ENCODE data around the gene ETV6.

Gene ETV6

GRCh38 chr12:11657511-11657910 is 8.0 kb downstream of the ETV6 start:
- no peak for DNase-seq (ENCODE audit: low read depth)
- Histone ChIP-seq H3K27me3 (replicated peaks; ENCODE audit: control insufficient read depth, insufficient read depth, low read length) (no peaks in the 10 kb centered on the region), H3K9ac (ENCODE audit: low read length) (no peak overlapping the region), H3K9me3 (ENCODE audit: control insufficient read depth, low read length) (no peaks in the 10 kb centered on the region), H3K36me3 (ENCODE audit: control insufficient read depth, insufficient read depth, low read length, severe bottlenecking) (no peaks in the 10 kb centered on the region), H3K4me1 (ENCODE audit: control insufficient read depth, insufficient read depth, low read length) (peaks cover 30% of the 10 kb centered on the region), H3K4me3 (ENCODE audit: low read length) (no peak overlapping the region)

GRCh38 chr12:11658791-11659190 is 9.3 kb downstream of the ETV6 start:
- H3K9ac ChIP-seq (ENCODE audit: low read length) = no peak overlapping the region
- peak; percentile 77 for DNase-seq (ENCODE audit: low read depth)
- H3K4me1 ChIP-seq (ENCODE audit: control insufficient read depth, insufficient read depth, low read length) = peaks cover 18% of the 10 kb centered on the region
- no peak overlapping the region for H3K4me3 ChIP-seq (ENCODE audit: low read length)
- H3K27me3 ChIP-seq (replicated peaks; ENCODE audit: control insufficient read depth, insufficient read depth, low read length) = no peaks in the 10 kb centered on the region
- H3K36me3 ChIP-seq (ENCODE audit: control insufficient read depth, insufficient read depth, low read length, severe bottlenecking) = no peaks in the 10 kb centered on the region
- no peaks in the 10 kb centered on the region for H3K9me3 ChIP-seq (ENCODE audit: control insufficient read depth, low read length)

- no peak overlapping the region for H3K9ac ChIP-seq (ENCODE audit: low read length)
- H3K36me3 ChIP-seq (ENCODE audit: control insufficient read depth, insufficient read depth, low read length, severe bottlenecking) = no peaks in the 10 kb centered on the region
- H3K4me1 ChIP-seq (ENCODE audit: control insufficient read depth, insufficient read depth, low read length) = peaks cover 18% of the 10 kb centered on the region
- no peak for DNase-seq (ENCODE audit: low read depth)
- H3K9me3 ChIP-seq (ENCODE audit: control insufficient read depth, low read length) = no peaks in the 10 kb centered on the region
- H3K27me3 ChIP-seq (replicated peaks; ENCODE audit: control insufficient read depth, insufficient read depth, low read length) = no peaks in the 10 kb centered on the region
- no peak overlapping the region for H3K4me3 ChIP-seq (ENCODE audit: low read length)
Measured at GRCh38 chr12:11660624-11661023, 11.2 kb downstream of the ETV6 start.

GRCh38 chr12:11661491-11662089 is 12.1 kb downstream of the ETV6 start:
- no peaks in the 10 kb centered on the region for H3K36me3 ChIP-seq (ENCODE audit: control insufficient read depth, insufficient read depth, low read length, severe bottlenecking)
- DNase-seq (ENCODE audit: low read depth) = no peak
- no peaks in the 10 kb centered on the region for H3K27me3 ChIP-seq (replicated peaks; ENCODE audit: control insufficient read depth, insufficient read depth, low read length)
- H3K9me3 ChIP-seq (ENCODE audit: control insufficient read depth, low read length) = no peaks in the 10 kb centered on the region
- H3K9ac ChIP-seq (ENCODE audit: low read length) = no peak overlapping the region
- no peak overlapping the region for H3K4me3 ChIP-seq (ENCODE audit: low read length)
- H3K4me1 ChIP-seq (ENCODE audit: control insufficient read depth, insufficient read depth, low read length) = peaks cover 18% of the 10 kb centered on the region

GRCh38 chr12:11662369-11662768 is 12.9 kb downstream of the ETV6 start:
- Histone ChIP-seq H3K27me3 (replicated peaks; ENCODE audit: control insufficient read depth, insufficient read depth, low read length) (no peaks in the 10 kb centered on the region), H3K4me3 (ENCODE audit: low read length) (no peak overlapping the region), H3K4me1 (ENCODE audit: control insufficient read depth, insufficient read depth, low read length) (peaks cover 18% of the 10 kb centered on the region), H3K36me3 (ENCODE audit: control insufficient read depth, insufficient read depth, low read length, severe bottlenecking) (no peaks in the 10 kb centered on the region), H3K9me3 (ENCODE audit: control insufficient read depth, low read length) (no peaks in the 10 kb centered on the region), H3K9ac (ENCODE audit: low read length) (no peak overlapping the region)
- no peak for DNase-seq (ENCODE audit: low read depth)

GRCh38 chr12:11663130-11663529 is 13.7 kb downstream of the ETV6 start:
- no peak for DNase-seq (ENCODE audit: low read depth)
- Histone ChIP-seq H3K4me3 (ENCODE audit: low read length) (no peak overlapping the region), H3K27me3 (replicated peaks; ENCODE audit: control insufficient read depth, insufficient read depth, low read length) (no peaks in the 10 kb centered on the region), H3K36me3 (ENCODE audit: control insufficient read depth, insufficient read depth, low read length, severe bottlenecking) (no peaks in the 10 kb centered on the region), H3K4me1 (ENCODE audit: control insufficient read depth, insufficient read depth, low read length) (peaks cover 18% of the 10 kb centered on the region), H3K9me3 (ENCODE audit: control insufficient read depth, low read length) (no peaks in the 10 kb centered on the region), H3K9ac (ENCODE audit: low read length) (no peak overlapping the region)

- H3K9me3 ChIP-seq (ENCODE audit: control insufficient read depth, low read length) = no peaks in the 10 kb centered on the region
- H3K27me3 ChIP-seq (replicated peaks; ENCODE audit: control insufficient read depth, insufficient read depth, low read length) = no peaks in the 10 kb centered on the region
- no peak overlapping the region for H3K4me3 ChIP-seq (ENCODE audit: low read length)
- H3K36me3 ChIP-seq (ENCODE audit: control insufficient read depth, insufficient read depth, low read length, severe bottlenecking) = no peaks in the 10 kb centered on the region
- DNase-seq (ENCODE audit: low read depth) = no peak
- H3K4me1 ChIP-seq (ENCODE audit: control insufficient read depth, insufficient read depth, low read length) = peaks cover 11% of the 10 kb centered on the region
- H3K9ac ChIP-seq (ENCODE audit: low read length) = no peak overlapping the region
Measured at GRCh38 chr12:11664101-11664500, 14.6 kb downstream of the ETV6 start.

GRCh38 chr12:11666131-11667050 is 16.9 kb downstream of the ETV6 start:
- Histone ChIP-seq H3K9me3 (ENCODE audit: control insufficient read depth, low read length) (no peaks in the 10 kb centered on the region), H3K27me3 (replicated peaks; ENCODE audit: control insufficient read depth, insufficient read depth, low read length) (no peaks in the 10 kb centered on the region), H3K36me3 (ENCODE audit: control insufficient read depth, insufficient read depth, low read length, severe bottlenecking) (no peaks in the 10 kb centered on the region), H3K4me3 (ENCODE audit: low read length) (no peak overlapping the region), H3K9ac (ENCODE audit: low read length) (no peak overlapping the region), H3K4me1 (ENCODE audit: control insufficient read depth, insufficient read depth, low read length) (peaks cover 9% of the 10 kb centered on the region)
- DNase-seq (ENCODE audit: low read depth) = no peak

GRCh38 chr12:11667171-11667570 is 17.7 kb downstream of the ETV6 start:
- no peak for DNase-seq (ENCODE audit: low read depth)
- Histone ChIP-seq H3K36me3 (ENCODE audit: control insufficient read depth, insufficient read depth, low read length, severe bottlenecking) (no peaks in the 10 kb centered on the region), H3K27me3 (replicated peaks; ENCODE audit: control insufficient read depth, insufficient read depth, low read length) (no peaks in the 10 kb centered on the region), H3K4me3 (ENCODE audit: low read length) (no peak overlapping the region), H3K9ac (ENCODE audit: low read length) (no peak overlapping the region), H3K9me3 (ENCODE audit: control insufficient read depth, low read length) (no peaks in the 10 kb centered on the region), H3K4me1 (ENCODE audit: control insufficient read depth, insufficient read depth, low read length) (peaks cover 4% of the 10 kb centered on the region)

GRCh38 chr12:11668611-11669010 is 19.1 kb downstream of the ETV6 start:
- H3K36me3 ChIP-seq (ENCODE audit: control insufficient read depth, insufficient read depth, low read length, severe bottlenecking) = no peaks in the 10 kb centered on the region
- no peak overlapping the region for H3K4me3 ChIP-seq (ENCODE audit: low read length)
- H3K9me3 ChIP-seq (ENCODE audit: control insufficient read depth, low read length) = no peaks in the 10 kb centered on the region
- no peak for DNase-seq (ENCODE audit: low read depth)
- no peaks in the 10 kb centered on the region for H3K27me3 ChIP-seq (replicated peaks; ENCODE audit: control insufficient read depth, insufficient read depth, low read length)
- H3K9ac ChIP-seq (ENCODE audit: low read length) = no peak overlapping the region
- peaks cover 9% of the 10 kb centered on the region for H3K4me1 ChIP-seq (ENCODE audit: control insufficient read depth, insufficient read depth, low read length)

- H3K4me3 ChIP-seq (ENCODE audit: low read length) = no peak overlapping the region
- H3K9me3 ChIP-seq (ENCODE audit: control insufficient read depth, low read length) = no peaks in the 10 kb centered on the region
- H3K4me1 ChIP-seq (ENCODE audit: control insufficient read depth, insufficient read depth, low read length) = peaks cover 16% of the 10 kb centered on the region
- H3K9ac ChIP-seq (ENCODE audit: low read length) = no peak overlapping the region
- no peak for DNase-seq (ENCODE audit: low read depth)
- H3K36me3 ChIP-seq (ENCODE audit: control insufficient read depth, insufficient read depth, low read length, severe bottlenecking) = no peaks in the 10 kb centered on the region
- no peaks in the 10 kb centered on the region for H3K27me3 ChIP-seq (replicated peaks; ENCODE audit: control insufficient read depth, insufficient read depth, low read length)
Measured at GRCh38 chr12:11669348-11669747, 19.9 kb downstream of the ETV6 start.
